Caco-2 (cell line): Measurements from ENCODE around the gene CNTNAP4. TPM values are rescaled to one million over a fixed set of nuclear protein-coding genes. Genes with fewer than 3 reads are reported as not detected.

Source experiments
- BruUV-seq: library from RNA; stranded (reverse); fragments of 400-500 nt; replicated peaks from 2 replicates; lab custom pipeline; 2021; lab: Mats Ljungman, UMichigan
- CTCF ChIA-PET: fragments of 300-600 bp; sonication (Branson Sonifier 250); formaldehyde crosslinking; loops from one replicate; lab custom pipeline; 2022; ENCODE audit warnings: antibody characterized with exemption; lab: Charles Lee
- POLR2A ChIA-PET: fragments of 300-600 bp; sonication (Branson Sonifier 250); formaldehyde crosslinking; loops from one replicate; lab custom pipeline; 2022; ENCODE audit warnings: antibody characterized with exemption; lab: Charles Lee
- DNase-seq, 2 experiments: peaks; one replicate each; pipeline versions ENCODE4 v3.0.0 to v3.0.0-alpha.2; 2020 to 2022
- H3K27me3 ChIP-seq: replicated peaks from 2 replicates; pipeline ENCODE4 v1.6.0; 2011; ENCODE audit warnings: low read length; ENCODE audit not compliant: control insufficient read depth, insufficient read depth
- H3K36me3 ChIP-seq: 2 replicates; pipeline ENCODE4 v1.5.1; 2011; ENCODE audit warnings: low read length; ENCODE audit not compliant: control insufficient read depth, insufficient read depth
- H3K4me1 ChIP-seq: fragments of 250-450 bp; sonication (Bioruptor Pico); 2 replicates; pipeline ENCODE4 v1.5.1; 2020; ENCODE audit warnings: mild to moderate bottlenecking
- H3K4me3 ChIP-seq: 2 replicates; pipeline ENCODE4 v1.5.1; 2011; ENCODE audit warnings: low read depth, mild to moderate bottlenecking, control low read depth, low read length
- H3K9me3 ChIP-seq: fragments of 250-450 bp; sonication (Bioruptor Pico); 2 replicates; pipeline ENCODE4 v1.5.1; 2020; ENCODE audit warnings: mild to moderate bottlenecking, moderate library complexity
- H3K27ac Mint-ChIP-seq: one replicate; pipeline ENCODE4 v1.8.0; 2022; ENCODE audit warnings: mixed read lengths; ENCODE audit not compliant: unreplicated experiment
- H3K27me3 Mint-ChIP-seq: one replicate; pipeline ENCODE4 v1.8.0; 2022; ENCODE audit warnings: mixed read lengths; ENCODE audit not compliant: insufficient read depth, unreplicated experiment
- H3K36me3 Mint-ChIP-seq: one replicate; pipeline ENCODE4 v1.8.0; 2022; ENCODE audit warnings: mild to moderate bottlenecking, mixed read lengths; ENCODE audit not compliant: insufficient read depth, unreplicated experiment
- H3K4me1 Mint-ChIP-seq: one replicate; pipeline ENCODE4 v1.8.0; 2022; ENCODE audit warnings: low read depth, mixed read lengths; ENCODE audit not compliant: unreplicated experiment
- H3K4me3 Mint-ChIP-seq: one replicate; pipeline ENCODE4 v1.8.0; 2022; ENCODE audit warnings: mild to moderate bottlenecking, moderate library complexity, mixed read lengths; ENCODE audit not compliant: unreplicated experiment
- H3K9me3 Mint-ChIP-seq: one replicate; pipeline ENCODE4 v1.8.0; 2022; ENCODE audit warnings: mixed read lengths; ENCODE audit not compliant: unreplicated experiment
- intact Hi-C: fragments of 100-400 bp; cut with micrococcal nuclease; formaldehyde crosslinking; loops from one replicate; pipeline ENCODE4 v1.10.0; 2022; ENCODE audit not compliant: unreplicated experiment
- total RNA-seq: library from RNA; stranded (reverse); gene quantifications from 2 replicates; pipeline ENCODE4 v1.2.3, GENCODE V29; 2022
- TF ChIP-seq, protein P1 (sequence below), 2 experiments: fragments of 200-600 bp in 1 of 2; IDR thresholded peaks; 1 replicate in 1 of 2; 2 replicates in 1 of 2; pipeline versions ENCODE4 v1.5.1 to v1.8.0; 2011 to 2022; ENCODE audit warnings: antibody characterized with exemption in 1 of 2, control low read depth in 1 of 2, inconsistent platforms in 1 of 2, low read depth in 1 of 2, low read length in 1 of 2, mild to moderate bottlenecking in 1 of 2, moderate library complexity in 1 of 2; ENCODE audit not compliant: insufficient read depth in 1 of 2, severe bottlenecking in 1 of 2, unreplicated experiment in 1 of 2

CNTNAP4 gene
- total RNA-seq, 1 experiment from 2014 or later: not detected

DNA sequence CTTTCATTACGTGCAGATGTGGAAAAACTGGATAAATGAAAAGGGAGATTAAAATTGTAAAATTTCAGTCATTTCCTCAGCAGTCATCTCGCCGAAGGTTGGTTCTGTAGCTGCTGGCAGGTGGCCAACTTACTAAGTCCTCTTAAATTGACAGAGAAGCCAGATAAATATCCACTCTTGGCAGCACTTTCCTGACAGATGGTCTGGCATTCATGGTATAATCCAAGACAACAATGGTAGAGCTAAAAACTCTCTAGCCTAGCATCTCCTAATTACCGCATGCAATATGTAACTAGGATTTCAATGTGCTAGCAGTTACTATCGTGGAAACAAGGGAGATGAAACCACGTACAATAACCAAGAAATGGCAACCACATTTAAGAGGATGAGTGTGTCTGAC lies 306.3 kb downstream of the CNTNAP4 start:
- Histone ChIP-seq H3K36me3 (no peaks in the 10 kb centered on the region), H3K4me1 (peaks cover 38% of the 10 kb centered on the region), H3K4me3 (no peak overlapping the region), H3K9me3 (no peaks in the 10 kb centered on the region), H3K27me3 (no peaks in the 10 kb centered on the region)
- no peak for DNase-seq
- no peak overlapping the region for H3K4me3 Mint-ChIP-seq
- CTCF ChIA-PET: no interaction called here
- no peak overlapping the region for H3K27ac Mint-ChIP-seq
- intact Hi-C loops: no loop called here
- H3K9me3 Mint-ChIP-seq: peaks cover 7% of the 10 kb centered on the region
- no TSS peak for BruUV-seq
- TF ChIP-seq, protein P1, sequence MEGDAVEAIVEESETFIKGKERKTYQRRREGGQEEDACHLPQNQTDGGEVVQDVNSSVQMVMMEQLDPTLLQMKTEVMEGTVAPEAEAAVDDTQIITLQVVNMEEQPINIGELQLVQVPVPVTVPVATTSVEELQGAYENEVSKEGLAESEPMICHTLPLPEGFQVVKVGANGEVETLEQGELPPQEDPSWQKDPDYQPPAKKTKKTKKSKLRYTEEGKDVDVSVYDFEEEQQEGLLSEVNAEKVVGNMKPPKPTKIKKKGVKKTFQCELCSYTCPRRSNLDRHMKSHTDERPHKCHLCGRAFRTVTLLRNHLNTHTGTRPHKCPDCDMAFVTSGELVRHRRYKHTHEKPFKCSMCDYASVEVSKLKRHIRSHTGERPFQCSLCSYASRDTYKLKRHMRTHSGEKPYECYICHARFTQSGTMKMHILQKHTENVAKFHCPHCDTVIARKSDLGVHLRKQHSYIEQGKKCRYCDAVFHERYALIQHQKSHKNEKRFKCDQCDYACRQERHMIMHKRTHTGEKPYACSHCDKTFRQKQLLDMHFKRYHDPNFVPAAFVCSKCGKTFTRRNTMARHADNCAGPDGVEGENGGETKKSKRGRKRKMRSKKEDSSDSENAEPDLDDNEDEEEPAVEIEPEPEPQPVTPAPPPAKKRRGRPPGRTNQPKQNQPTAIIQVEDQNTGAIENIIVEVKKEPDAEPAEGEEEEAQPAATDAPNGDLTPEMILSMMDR (IDR thresholded peaks at IDR 0.05; ENCODE audit: insufficient read depth in 1 of 2, low read depth in 1 of 2, low read length in 1 of 2, severe bottlenecking in 1 of 2, unreplicated experiment in 1 of 2): no peak
- H3K27me3 Mint-ChIP-seq: no peaks in the 10 kb centered on the region
- H3K36me3 Mint-ChIP-seq: no peaks in the 10 kb centered on the region
- POLR2A ChIA-PET: no interaction called here
- peaks cover 14% of the 10 kb centered on the region for H3K4me1 Mint-ChIP-seq

DNA sequence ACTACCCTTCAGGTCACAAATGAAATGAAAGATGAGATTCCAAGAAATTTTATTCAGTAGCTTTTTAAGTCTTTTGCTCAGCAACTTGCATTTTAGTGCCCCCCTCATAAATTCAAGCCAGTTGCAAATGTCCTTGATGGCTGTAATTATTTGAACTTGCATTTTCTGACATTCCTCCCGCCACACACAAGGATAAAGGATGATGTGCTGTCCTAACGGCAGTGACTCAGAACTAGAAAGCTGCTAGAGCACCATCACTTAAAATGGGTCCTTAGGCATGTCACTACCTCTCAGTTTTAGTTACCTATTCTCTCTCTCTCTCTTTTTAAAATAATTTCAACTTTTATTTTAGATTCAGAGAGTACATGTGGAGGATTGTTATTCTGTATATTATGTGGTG lies 306.7 kb downstream of the CNTNAP4 start:
- no peaks in the 10 kb centered on the region for H3K9me3 ChIP-seq
- H3K4me3 ChIP-seq: no peak overlapping the region
- TF ChIP-seq, protein P1 (IDR thresholded peaks at IDR 0.05; ENCODE audit: insufficient read depth in 1 of 2, low read depth in 1 of 2, low read length in 1 of 2, severe bottlenecking in 1 of 2, unreplicated experiment in 1 of 2): no peak
- ChIA-PET POLR2A (no interaction called here), CTCF (no interaction called here)
- Mint-ChIP-seq H3K9me3 (peaks cover 7% of the 10 kb centered on the region), H3K36me3 (no peaks in the 10 kb centered on the region), H3K27ac (no peak overlapping the region), H3K4me1 (peaks cover 14% of the 10 kb centered on the region), H3K4me3 (no peak overlapping the region), H3K27me3 (no peaks in the 10 kb centered on the region)
- H3K27me3 ChIP-seq: no peaks in the 10 kb centered on the region
- BruUV-seq: no TSS peak
- H3K36me3 ChIP-seq: no peaks in the 10 kb centered on the region
- H3K4me1 ChIP-seq: peaks cover 38% of the 10 kb centered on the region
- intact Hi-C loops: no loop called here
- DNase-seq: no peak

DNA sequence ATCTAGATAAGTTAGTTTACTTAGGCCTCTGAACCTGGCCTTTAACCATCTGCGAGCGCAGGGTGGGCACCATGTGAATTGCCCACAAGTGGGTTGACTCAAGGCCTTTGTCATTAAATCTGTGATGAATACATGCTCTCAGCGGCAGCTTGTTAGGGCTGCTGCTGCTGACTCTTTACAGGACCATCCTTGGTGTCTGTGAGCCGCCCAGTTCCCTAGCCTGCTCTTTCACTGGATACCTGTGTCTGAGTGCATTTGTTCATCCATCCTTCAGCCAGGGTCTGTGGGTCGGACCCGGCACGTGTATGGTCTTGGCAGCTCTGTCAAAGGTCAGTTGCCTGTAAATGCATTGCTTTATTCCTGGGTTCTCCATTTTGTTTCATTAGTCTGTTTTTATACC lies 321.3 kb downstream of the CNTNAP4 start:
- TF ChIP-seq, protein P1 (IDR thresholded peaks at IDR 0.05; ENCODE audit: insufficient read depth in 1 of 2, low read depth in 1 of 2, low read length in 1 of 2, severe bottlenecking in 1 of 2, unreplicated experiment in 1 of 2): no peak
- DNase-seq: no peak
- intact Hi-C loops: no loop called here
- no peak overlapping the region for H3K27ac Mint-ChIP-seq
- H3K36me3 Mint-ChIP-seq: no peaks in the 10 kb centered on the region
- Histone ChIP-seq H3K36me3 (no peaks in the 10 kb centered on the region), H3K4me1 (peaks cover 7% of the 10 kb centered on the region; the same call in 1 of the 2 replicates), H3K27me3 (no peaks in the 10 kb centered on the region), H3K4me3 (no peak overlapping the region), H3K9me3 (no peaks in the 10 kb centered on the region)
- no peaks in the 10 kb centered on the region for H3K9me3 Mint-ChIP-seq
- ChIA-PET POLR2A (no interaction called here), CTCF (no interaction called here)
- no TSS peak for BruUV-seq
- no peak overlapping the region for H3K4me3 Mint-ChIP-seq
- no peaks in the 10 kb centered on the region for H3K4me1 Mint-ChIP-seq
- no peaks in the 10 kb centered on the region for H3K27me3 Mint-ChIP-seq
